ENCODE data around the gene AZGP1.
"Not testable (repeated sequence)": the region's sequence is repeated elsewhere in the genome, so short reads cannot be mapped to it uniquely, and the experiment has no call there.

The AZGP1 gene

GRCh38 chr7:99996755-99997544, 21.1 kb upstream of the AZGP1 start:
- DNase-seq, result no peak

DNA sequence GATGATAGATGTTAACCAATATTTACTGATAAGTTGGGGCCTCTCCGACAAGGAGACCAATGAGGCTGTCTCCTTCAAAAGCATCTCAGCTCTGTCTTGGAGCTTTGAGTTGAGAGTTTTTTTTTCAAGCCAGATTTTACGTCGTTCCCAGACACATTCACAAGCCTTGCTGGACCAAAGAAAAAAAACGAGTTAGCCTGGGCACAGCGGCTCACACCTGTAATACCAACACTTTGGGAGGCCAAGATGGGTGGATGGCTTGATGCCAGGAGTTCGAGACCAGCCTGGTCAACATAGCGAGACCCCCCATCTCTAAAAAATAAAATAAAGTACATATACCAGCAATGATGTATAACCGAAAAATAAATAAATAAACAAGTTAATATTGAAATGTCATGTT, 19.0 kb upstream of the AZGP1 start:
- no peak for DNase-seq

- DNase-seq, result no peak
Observed at GRCh38 chr7:99992330-99993038, 16.7 kb upstream of the AZGP1 start.

- DNase-seq, result not testable (repeated sequence)
Observed at GRCh38 chr7:99991543-99991942, 15.7 kb upstream of the AZGP1 start.

DNA sequence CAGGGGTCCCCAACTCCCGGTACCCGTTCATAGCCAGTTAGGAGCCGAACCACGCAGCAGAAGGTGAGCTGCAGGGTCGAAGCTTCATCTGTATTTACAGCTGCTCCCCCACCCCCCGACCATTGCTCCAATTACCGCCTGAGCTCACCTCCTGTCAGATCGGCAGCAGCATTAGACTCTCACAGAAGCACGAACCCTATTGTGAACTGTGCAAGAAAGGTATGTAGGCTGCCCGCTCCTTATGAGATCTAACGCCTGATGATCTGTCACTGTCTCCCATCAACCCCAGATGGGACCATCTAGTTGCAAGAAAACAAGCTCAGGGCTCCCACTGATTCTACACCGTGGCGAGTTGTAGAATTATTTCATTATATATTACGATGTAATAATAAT, 14.6 kb upstream of the AZGP1 start:
- peak; percentile 53 for DNase-seq

DNA sequence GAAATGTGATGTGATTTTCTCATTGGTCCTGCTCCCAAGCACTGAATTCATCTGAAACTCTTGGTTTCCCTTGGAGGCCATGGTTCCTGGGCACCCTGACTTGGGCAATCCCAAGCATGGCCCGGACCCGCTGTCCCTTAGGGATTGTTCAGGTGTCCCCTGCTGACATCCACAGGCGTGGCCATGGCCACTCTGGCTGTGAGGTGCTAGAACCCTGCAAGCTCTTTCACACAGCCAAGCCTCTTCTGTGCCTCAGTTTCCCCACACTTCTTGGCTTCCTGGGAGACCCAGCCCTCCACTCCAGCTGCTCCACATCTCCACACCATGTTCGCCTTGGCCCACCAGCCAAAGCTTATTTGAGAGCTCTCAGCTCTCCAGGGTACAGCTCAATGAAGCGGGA, 12.0 kb upstream of the AZGP1 start:
- DNase-seq, result no peak

- not testable (repeated sequence) for DNase-seq
Observed at GRCh38 chr7:99987306-99987705, 11.5 kb upstream of the AZGP1 start.

- DNase-seq, result no peak
Observed at GRCh38 chr7:99984593-99984992, 8.8 kb upstream of the AZGP1 start.

- DNase-seq, result not testable (repeated sequence)
Observed at GRCh38 chr7:99981066-99981465, 5.2 kb upstream of the AZGP1 start.

GRCh38 chr7:99980448-99980872, 4.6 kb upstream of the AZGP1 start:
- DNase-seq, result not testable (repeated sequence)

DNA sequence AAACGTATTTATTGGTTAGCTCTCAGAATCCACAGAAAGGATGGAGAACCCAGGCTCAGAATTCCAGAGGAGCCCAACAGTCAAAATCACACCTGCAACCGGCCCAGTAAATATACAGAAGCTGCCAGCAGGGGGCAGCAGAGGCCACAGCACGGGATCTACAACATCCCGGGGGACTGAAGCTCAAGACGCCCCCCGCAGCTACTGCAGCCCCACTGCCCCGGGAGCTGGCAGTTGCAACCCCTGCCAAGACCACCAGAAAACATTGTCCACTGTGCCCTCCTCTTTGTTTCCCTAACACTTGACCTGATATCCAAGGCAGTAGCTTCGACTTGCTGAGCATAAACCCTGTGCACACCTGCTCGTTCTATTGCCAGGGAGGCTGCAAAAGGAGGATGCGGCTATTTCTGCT, 4.0 kb upstream of the AZGP1 start:
- DNase-seq, result peak; percentile 46

DNA sequence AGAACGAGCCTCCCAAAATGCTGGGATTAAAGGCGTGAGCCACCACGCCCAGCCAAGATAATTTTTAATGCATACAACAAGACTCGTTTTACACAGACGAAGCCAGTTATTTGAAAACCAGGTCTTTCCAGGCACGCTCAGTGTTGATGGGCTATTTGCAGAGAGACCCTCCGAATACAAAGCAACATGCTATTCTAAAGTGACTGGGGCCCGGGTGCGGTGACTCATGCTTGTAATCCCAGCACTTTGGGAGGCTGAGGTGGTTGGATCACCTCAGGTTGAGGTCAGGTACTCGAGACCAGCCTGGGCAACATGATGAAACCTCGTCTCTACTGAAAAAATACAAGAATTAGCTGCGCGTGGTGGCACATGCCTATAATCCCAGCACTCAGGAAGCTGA, 795 bp upstream of the AZGP1 start:
- DNase-seq, result no peak

DNA sequence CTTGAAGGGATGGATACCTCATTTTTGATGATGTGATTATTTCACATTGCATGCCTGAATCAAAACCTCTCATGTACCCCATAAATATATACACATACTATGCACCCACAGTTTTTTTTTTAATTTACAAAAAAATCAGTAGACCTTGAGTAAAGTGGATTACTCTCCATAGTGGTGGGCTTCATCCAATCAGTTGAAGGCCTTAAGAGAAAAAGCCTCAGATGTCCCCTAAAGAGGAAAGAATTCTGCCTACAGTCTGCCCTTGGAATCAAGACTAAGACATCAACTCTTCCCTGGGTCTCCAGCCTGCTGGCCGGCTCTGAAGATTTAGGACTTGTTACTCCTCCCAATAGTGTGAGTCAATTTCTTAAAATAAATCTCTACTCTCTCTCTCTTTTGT, 1.1 kb downstream of the AZGP1 start:
- DNase-seq, result no peak

DNA sequence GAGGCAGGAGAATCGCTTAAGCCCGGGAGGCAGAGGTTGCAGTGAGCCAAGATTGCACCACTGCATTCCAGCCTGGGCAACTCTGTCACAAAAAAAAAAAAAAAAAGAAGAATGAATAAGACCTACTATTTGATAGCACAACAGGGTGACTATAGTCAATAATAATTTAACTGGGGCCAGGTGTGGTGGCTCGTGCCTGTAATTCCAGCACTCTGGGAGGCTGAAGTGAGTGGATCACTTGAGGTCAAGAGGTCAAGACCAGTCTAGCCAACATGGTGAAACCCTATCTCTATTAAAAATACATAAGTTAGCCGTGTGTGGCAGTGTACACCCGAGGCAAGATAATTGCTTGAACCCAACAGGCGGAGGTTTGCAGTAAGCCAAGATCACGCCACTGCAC, 2.0 kb downstream of the AZGP1 start:
- DNase-seq, result not testable (repeated sequence)

DNA sequence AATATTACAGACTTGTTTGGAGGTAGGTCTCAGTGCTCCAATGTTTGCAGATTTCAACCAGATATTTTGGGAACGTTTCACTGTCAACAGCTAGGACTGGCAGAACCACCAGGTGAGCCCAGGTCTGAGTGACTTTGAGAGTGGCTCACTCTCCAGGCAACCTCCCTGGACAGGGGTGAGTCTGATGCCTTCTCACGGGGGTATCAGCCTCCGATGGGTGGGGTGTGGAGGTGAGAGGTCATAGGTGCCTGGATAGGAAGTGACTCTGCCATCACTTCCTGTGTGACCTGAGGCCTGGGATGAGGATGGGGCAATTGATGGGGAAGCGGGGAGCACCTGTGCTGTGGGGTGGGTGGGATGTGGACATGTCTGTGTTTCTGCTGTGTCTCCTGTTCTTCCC, 4.6 kb downstream of the AZGP1 start:
- no peak for DNase-seq

- not testable (repeated sequence) for DNase-seq
Observed at GRCh38 chr7:99969813-99970212, 6.0 kb downstream of the AZGP1 start.

DNA sequence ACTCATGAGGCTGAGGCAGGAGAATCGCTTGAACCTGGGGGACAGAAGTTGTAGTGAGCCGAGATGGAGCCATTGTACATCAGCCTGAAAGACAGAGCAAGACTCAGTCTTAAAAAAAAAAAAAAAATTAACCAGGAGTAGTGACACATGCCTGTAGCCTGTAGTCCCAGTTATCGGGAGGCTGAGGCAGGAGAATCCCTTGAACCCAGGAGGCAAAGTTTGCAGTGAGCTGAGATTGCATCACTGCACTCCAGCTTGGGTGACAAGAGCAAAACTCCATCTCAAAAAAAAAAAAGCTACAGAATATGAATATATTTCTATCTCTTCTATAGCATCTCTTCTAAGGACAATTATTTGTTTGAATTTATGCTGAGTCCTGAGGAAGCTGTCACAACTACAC, 6.5 kb downstream of the AZGP1 start:
- no peak for DNase-seq

DNA sequence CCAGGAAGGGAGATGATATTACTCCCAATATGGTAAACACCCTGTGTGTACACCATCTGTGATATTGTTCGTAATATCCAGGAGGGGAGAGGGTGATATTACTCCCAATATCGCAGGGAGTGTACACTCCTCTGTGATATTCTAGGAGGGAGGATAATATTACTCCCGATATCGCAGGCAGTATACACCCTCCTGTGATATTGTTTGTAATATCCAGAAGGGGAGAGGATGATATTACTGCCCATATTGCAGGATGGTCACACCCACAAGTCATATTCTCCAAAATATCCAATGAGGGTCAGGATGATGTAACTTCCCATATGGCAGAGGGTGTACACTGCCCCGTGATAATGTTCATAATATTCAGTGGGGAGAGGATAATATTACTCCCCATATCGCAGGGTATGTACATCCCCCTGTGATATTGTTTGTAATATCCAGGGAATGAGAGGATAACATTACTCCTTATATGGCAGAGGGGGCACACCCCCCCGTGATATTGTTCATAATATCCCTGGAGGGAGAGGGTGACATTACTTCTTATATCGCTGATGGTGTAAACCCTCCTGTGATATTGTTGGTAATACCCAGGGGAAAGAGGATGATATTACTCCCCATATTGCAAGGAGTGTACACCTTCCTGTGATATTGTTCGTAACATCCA, 17.1 kb downstream of the AZGP1 start:
- no peak for DNase-seq

GRCh38 chr7:99955247-99955646, 20.6 kb downstream of the AZGP1 start:
- no peak for DNase-seq

DNA sequence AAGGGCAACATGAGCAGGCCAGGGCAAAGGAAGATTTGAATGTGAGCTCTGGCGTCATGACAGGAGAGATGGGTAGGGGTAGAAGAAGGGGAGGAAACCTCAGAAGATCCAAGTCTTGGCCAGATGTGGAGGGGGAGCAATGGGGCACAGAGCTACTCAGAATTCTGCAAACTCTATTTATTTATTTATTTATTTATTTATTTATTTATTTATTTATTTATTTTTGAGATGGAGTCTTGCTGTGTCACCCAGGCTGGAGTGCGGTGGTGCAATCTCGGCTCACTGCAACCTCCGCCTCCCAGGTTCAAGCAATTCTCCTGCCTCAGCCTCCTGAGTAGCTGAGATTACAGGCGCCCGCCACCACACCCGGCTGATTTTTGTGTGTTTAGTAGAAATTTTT, 21.2 kb downstream of the AZGP1 start:
- DNase-seq, result not testable (repeated sequence)

- no peak for DNase-seq
Observed at GRCh38 chr7:99953649-99954048, 22.2 kb downstream of the AZGP1 start.

DNA sequence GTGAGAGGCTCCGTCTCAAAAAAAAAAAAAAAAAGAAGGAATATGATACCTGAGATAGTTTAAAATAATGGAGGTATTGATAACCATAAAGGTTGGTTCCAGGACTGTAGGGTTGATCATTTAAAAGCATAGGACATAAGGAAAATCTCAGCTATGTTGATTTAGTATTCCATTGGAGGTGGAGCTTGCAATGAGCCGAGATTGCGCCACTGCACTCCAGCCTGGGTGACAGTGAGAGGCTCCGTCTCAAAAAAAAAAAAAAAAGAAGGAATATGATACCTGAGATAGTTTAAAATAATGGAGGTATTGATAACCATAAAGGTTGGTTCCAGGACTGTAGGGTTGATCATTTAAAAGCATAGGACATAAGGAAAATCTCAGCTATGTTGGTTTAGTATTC, 23.2 kb downstream of the AZGP1 start:
- DNase-seq, result not testable (repeated sequence)

DNA sequence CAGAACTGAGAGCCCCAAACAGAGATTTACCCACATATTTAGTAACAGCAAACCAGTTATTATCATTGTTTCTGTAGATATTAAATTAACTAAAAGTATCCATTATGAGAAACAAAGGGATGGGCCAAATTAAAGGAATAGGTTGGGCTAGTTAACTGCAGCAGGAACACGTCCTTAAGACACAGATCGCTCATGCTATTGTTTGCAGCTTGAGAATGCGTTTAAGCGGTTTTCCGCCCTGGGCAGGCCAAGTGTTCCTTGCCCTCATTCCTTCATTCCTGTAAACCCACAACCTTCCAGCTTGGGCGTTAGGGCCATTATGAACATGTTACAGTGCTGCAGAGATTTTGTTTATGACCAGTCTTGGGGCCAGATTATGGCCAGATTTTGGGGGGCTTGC, 25.0 kb downstream of the AZGP1 start:
- DNase-seq, result not testable (repeated sequence)
